Activated T-cell treated with anti-CD3 and anti-CD28 coated beads, Interleukin-2, amount 50 U/mL, for 48 hours (primary cell): Measurements from ENCODE around the gene HOXA6.

Experiments used
- DNase-seq, 2 experiments: peaks; one replicate each; pipeline ENCODE4 v3.0.0-alpha.2; 2020

HOXA6 gene

DNA sequence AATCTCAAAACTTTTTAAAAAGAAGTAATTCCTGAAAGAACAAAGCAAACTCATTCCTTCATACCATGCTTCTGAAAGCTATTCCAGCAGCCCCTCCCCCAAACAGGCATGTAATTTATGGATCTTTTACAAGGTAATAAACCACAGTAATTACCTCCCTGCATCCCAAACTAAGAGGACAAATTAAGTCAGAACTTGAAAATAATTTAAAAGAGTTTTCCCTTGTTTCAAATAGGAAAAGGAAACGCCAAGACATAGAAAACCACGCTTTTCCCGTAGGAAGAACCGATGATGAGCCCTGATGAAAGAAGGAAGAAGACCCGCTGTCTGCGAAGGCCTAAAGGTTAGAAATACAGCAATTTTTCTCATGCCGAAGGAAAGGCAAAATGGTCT, 25.9 kb downstream of the HOXA6 start:
- no peak for DNase-seq

DNA sequence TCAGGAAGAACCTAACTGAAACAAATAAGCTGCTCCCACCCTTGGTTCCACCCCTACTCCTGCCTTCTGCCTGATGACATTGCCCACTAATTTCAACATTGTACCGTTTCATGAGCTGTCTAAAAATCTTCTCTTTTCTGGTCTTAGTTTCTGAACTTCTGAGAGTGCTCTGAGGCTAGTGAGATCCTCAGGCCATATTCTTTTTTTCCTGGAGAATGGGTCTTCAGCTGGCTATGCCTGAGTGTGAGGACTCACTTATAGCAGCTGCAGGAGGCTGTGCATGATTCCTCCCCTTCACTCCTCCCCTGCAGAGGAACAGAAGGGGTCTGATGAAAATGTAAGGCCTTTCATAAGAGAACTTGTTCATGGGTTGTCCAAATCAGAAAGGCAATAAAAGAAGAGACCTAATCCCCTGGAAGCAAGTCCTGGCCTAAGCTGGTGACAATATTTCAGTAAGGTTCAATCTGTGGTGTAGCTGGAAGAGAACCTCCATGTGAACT, 28.1 kb downstream of the HOXA6 start:
- no peak for DNase-seq

DNA sequence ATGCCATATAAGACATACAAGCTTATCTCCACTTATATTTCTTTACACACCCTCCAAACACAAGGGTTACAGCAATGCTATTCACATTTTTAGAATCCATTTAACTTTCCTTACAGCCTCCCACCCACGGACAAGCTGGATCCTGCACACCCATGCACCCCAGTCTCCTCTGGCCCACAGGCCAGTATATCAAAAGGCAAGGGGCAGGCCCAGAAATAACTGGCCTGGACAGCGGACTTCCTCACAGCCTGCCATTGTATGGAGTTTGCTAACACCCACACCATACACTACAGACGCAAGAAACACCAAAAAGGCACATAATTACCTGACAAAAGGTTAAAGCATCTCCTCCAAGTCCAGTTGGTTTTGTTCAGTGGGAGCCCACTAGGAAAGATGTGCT, 29.0 kb downstream of the HOXA6 start:
- DNase-seq: no peak

DNA sequence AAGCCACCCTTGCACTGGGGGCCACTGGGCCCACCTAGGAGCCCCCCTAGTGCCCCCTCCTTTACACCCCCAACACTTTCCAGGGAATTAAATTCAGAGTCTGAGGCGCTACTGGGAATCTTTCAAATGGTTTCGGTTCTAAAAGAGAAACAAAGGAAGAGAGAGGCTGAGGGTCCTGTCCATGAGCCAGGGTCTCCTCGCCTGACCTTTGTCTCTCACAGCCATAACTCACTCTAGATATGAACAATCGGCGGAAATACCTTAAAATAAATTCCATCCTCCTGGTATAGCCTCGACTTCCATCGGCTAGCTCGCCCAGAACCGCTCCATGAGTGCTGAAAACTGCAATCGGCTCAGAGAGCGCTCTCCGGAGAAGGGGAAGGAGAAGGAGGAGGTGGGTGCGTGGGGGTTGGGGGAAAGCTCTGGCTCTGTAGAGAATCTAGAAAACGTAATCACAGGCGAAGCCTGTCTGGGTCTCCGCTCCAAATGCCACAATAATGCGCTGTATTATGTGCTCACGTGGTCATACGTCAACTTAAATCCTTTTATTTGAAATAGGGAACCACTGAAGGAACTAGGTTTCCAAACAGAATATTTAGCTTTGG, 29.6 kb downstream of the HOXA6 start:
- no peak for DNase-seq

GRCh38 chr7:27116962-27117886, 30.4 kb downstream of the HOXA6 start:
- no peak for DNase-seq

- no peak for DNase-seq
Observed at GRCh38 chr7:27116031-27116961, 31.3 kb downstream of the HOXA6 start.

DNA sequence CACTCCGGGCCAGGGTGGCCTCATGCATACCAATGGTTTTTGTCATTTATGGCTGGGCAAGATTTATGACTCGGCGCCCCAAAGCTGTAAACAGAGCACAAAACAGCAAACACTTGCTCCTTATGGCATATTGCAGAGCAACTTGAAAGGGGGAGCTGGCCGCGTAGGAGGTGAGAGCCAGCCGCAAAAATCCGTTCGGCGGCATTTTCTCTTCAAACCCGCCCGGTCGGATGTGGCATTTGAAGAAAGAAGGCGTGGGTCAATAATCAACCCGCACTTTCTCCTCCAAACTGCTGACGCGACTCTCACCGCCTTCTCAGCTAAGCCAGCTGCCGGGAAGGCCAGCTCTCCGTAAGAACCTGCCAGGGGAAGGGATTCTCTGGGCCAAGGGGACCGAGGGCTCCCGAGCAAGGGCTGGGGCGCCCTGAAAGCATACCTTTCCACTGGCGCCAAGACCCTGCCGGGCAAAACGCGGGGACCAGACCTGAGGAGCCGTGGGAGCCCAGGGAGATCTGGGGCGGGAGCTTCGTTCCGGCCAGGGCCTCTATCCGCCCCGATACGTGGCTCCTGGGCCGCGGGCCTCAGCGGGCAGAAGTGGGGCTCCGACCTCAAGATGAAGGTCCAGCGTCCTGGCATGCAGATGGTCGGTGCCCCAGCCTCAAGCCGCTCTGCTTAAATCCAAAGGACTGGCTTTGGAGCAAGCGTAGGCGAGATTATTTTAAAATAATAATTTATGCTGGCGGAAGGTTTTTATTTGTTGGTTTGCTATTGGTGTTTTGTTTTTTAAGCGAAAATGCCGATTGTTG, 32.1 kb downstream of the HOXA6 start:
- no peak for DNase-seq

GRCh38 chr7:27114881-27115220, 32.7 kb downstream of the HOXA6 start:
- no peak for DNase-seq

GRCh38 chr7:27113991-27114769, 33.4 kb downstream of the HOXA6 start:
- no peak for DNase-seq

DNA sequence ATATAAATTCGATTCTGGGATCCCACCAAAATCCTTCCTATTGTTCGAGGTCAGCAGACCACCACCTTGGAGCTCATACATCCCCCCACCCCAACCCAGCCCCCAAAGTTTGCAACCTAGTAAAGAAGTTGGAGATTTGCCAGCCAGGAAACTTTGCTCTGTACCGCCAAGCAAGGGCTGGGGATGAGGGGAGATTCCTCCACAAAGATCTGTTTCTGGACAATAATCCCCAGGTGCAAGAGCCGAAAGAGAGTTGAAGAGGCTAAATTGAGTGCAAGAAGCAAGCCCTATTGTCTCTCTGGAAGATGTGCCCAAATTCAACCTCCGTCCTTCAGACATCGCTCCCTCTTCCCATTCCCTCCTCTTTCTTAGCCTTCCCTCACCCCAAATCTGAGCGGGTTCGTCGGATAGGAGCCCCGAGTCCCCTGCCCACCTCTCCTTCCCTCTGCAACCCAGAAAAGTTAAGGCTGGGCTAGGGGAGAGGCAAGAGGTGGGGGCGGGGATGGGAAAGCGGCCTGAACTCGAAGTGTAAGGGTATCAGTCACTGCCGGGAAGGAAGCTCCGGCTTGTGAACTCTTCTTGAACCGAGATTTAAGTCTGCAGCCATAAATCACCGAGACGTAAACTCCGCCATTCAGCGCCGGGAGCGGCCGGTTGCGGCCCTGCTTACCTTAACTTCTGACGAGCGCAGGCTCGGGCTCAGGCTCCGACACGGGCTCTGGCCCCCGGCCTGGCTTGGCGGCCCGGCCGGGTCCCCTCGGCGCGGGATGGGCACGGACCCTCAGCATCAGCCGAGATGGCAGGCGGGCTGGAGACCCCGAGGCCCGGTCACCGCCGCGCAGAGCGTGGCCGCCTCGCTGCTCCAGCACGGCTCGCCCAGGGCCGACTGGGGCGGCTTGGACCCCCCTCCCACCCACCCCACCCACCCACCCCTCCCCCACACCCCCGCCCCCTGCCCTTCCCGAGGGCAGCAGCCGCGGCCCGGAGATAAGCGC, 34.3 kb downstream of the HOXA6 start:
- DNase-seq: no peak

GRCh38 chr7:27112361-27112760, 35.2 kb downstream of the HOXA6 start:
- no peak for DNase-seq

DNA sequence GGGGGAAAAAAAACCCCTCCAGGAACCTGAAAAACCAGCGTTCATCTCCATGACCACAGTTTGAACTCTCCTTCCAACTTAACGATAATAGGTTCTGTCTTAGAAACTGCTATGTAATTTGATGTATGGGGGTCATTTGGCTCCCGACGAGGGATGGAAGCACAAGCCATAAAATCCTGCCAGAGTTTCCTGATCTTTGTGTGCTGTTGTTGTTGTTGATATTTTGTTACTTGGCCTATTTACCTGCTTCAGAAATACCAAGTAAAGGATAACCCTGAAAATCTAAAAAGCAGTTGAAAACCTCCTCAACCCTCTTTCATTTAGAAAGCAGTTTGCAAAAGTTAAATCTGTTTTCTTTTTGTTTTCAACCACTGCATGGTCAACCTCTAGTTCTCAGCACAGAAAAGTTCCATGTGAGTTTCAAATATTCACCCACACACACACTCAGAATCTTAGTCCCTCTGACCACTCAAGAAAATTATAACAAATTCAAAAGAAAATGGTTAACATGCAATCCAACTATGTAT, 35.8 kb downstream of the HOXA6 start:
- DNase-seq: no peak

- DNase-seq: no peak
Observed at GRCh38 chr7:27111042-27111750, 36.4 kb downstream of the HOXA6 start.

- no peak for DNase-seq
Observed at GRCh38 chr7:27110186-27111031, 37.2 kb downstream of the HOXA6 start.

DNA sequence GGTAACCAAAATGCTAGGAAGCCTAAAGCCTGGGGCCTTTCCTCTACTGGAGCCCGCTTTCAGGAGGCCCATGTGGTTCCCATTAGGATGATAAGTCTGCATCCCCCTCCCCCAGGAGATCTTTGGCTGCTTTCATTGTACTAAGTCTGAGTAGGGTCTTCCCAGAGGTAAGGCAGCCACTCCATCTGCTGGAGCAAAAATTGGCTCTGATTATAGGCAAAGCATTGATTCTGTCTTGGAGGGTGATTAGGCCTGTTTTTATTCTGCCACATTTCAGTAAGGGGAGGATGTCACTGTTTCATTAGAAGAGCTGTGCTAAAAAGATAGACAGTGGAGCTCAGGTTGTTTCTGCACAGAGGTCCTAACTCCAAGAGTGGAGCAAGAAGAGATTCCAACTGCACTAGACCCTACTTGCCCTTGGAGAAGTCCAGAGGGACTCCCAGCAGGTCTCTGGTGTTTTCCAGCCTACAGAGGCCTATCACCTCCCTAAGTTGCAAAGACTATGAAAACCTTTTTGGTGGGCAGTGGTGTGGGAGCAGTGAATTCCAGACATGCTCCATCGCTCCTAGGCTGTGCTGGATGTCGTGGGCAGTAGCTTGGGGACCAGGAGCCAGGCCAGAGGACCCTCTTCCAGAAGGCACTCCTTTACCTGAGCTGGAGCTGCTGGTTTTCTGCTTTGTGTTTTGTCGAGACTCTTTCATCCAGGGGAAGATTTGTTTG, 37.9 kb downstream of the HOXA6 start:
- no peak for DNase-seq

GRCh38 chr7:27108390-27109127, 39.0 kb downstream of the HOXA6 start:
- no peak for DNase-seq
